A204.1 (cell line): ENCODE measurements around the gene MGAT5B.

Experiments
- FAIRE-seq: peaks from 2 replicates; lab custom pipeline; 2012; peaks lifted over from hg19 to GRCh38; lab: Jason Lieb, UNC

MGAT5B gene

GRCh38 chr17:76929148-76929547, 60.9 kb downstream of the MGAT5B start:
- FAIRE-seq: no peak

GRCh38 chr17:76929601-76930000, 61.4 kb downstream of the MGAT5B start:
- no peak for FAIRE-seq

- no peak for FAIRE-seq
Measured at GRCh38 chr17:76930107-76930506, 61.9 kb downstream of the MGAT5B start.

- FAIRE-seq: no peak
Measured at GRCh38 chr17:76932402-76933333, 64.5 kb downstream of the MGAT5B start.

GRCh38 chr17:76934561-76935320, 66.5 kb downstream of the MGAT5B start:
- FAIRE-seq: no peak

- no peak for FAIRE-seq
Measured at GRCh38 chr17:76935331-76935730, 67.1 kb downstream of the MGAT5B start.

- no peak for FAIRE-seq
Measured at GRCh38 chr17:76937238-76937637, 69.0 kb downstream of the MGAT5B start.

GRCh38 chr17:76938009-76938408, 69.8 kb downstream of the MGAT5B start:
- FAIRE-seq: no peak

GRCh38 chr17:76940295-76940694, 72.1 kb downstream of the MGAT5B start:
- no peak for FAIRE-seq

- FAIRE-seq: no peak
Measured at GRCh38 chr17:76940738-76941350, 72.6 kb downstream of the MGAT5B start.

GRCh38 chr17:76943202-76943601, 75.0 kb downstream of the MGAT5B start:
- no peak for FAIRE-seq

GRCh38 chr17:76943781-76944213, 75.6 kb downstream of the MGAT5B start:
- no peak for FAIRE-seq

GRCh38 chr17:76944477-76944876, 76.3 kb downstream of the MGAT5B start:
- FAIRE-seq: no peak

- FAIRE-seq: no peak
Measured at GRCh38 chr17:76946111-76946771, 78.0 kb downstream of the MGAT5B start.

GRCh38 chr17:76946772-76947135, 78.5 kb downstream of the MGAT5B start:
- FAIRE-seq: no peak

GRCh38 chr17:76947309-76947708, 79.1 kb downstream of the MGAT5B start:
- FAIRE-seq: no peak

GRCh38 chr17:76947771-76948170, 79.6 kb downstream of the MGAT5B start:
- FAIRE-seq: no peak

GRCh38 chr17:76948301-76948700, 80.1 kb downstream of the MGAT5B start:
- no peak for FAIRE-seq

- FAIRE-seq: no peak
Measured at GRCh38 chr17:76948726-76949342, 80.6 kb downstream of the MGAT5B start.

GRCh38 chr17:76949913-76950695, 81.9 kb downstream of the MGAT5B start:
- no peak for FAIRE-seq

- no peak for FAIRE-seq
Measured at GRCh38 chr17:76951375-76951905, 83.2 kb downstream of the MGAT5B start.
